ENCODE data around the gene SEMA4B. TPM values are rescaled to one million over a fixed set of nuclear protein-coding genes. Genes with fewer than 3 reads are reported as not detected.

The SEMA4B gene
- total RNA-seq, 2 donors from 2014 or later, result 26.9 to 38.4 TPM

DNA sequence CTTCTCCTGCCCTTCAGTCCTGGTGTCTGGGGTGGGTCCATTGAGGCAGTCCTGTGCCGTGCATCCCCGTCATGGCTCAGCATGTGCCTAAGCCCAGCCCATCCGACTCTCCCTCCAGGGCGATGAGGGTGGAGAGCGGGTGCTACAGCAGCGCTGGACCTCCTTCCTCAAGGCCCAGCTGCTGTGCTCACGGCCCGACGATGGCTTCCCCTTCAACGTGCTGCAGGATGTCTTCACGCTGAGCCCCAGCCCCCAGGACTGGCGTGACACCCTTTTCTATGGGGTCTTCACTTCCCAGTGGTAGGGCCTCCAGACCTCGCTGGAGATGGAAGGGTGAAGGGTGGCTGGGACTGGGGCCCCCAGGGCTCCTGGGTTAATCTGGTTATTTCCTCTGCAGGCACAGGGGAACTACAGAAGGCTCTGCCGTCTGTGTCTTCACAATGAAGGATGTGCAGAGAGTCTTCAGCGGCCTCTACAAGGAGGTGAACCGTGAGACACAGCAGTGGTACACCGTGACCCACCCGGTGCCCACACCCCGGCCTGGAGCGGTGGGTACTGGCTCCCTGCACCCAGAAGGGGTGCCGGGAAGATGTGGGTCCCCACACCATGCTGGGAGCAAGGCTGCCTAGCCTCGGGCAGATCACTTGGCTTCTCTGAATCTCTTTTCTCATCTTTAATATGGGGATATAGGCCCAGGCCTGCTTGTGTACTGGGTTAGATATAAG lies 22.5 kb downstream of the SEMA4B start:
- TF ChIP-seq, protein P1, sequence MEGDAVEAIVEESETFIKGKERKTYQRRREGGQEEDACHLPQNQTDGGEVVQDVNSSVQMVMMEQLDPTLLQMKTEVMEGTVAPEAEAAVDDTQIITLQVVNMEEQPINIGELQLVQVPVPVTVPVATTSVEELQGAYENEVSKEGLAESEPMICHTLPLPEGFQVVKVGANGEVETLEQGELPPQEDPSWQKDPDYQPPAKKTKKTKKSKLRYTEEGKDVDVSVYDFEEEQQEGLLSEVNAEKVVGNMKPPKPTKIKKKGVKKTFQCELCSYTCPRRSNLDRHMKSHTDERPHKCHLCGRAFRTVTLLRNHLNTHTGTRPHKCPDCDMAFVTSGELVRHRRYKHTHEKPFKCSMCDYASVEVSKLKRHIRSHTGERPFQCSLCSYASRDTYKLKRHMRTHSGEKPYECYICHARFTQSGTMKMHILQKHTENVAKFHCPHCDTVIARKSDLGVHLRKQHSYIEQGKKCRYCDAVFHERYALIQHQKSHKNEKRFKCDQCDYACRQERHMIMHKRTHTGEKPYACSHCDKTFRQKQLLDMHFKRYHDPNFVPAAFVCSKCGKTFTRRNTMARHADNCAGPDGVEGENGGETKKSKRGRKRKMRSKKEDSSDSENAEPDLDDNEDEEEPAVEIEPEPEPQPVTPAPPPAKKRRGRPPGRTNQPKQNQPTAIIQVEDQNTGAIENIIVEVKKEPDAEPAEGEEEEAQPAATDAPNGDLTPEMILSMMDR (IDR thresholded peaks at IDR 0.05), result no peak
- DNase-seq (ENCODE audit: low spot score), result no peak
- H3K4me1 ChIP-seq (ENCODE audit: control insufficient read depth in 1 of 2, low read depth in 2 of 2), result peaks cover 3 to 11% of the 10 kb centered on the region in 2 donors
- H3K4me3 ChIP-seq, result no peak overlapping the region
- no peaks in the 10 kb centered on the region for H3K9me3 ChIP-seq
- no peak for ATAC-seq (ENCODE audit: insufficient number of reproducible peaks, low FRiP score, low read depth)
- H3K27ac ChIP-seq, result no peak overlapping the region
- peaks cover 46% of the 10 kb centered on the region for H3K36me3 ChIP-seq
- no peaks in the 10 kb centered on the region for H3K27me3 ChIP-seq (replicated peaks; ENCODE audit: insufficient read depth)

DNA sequence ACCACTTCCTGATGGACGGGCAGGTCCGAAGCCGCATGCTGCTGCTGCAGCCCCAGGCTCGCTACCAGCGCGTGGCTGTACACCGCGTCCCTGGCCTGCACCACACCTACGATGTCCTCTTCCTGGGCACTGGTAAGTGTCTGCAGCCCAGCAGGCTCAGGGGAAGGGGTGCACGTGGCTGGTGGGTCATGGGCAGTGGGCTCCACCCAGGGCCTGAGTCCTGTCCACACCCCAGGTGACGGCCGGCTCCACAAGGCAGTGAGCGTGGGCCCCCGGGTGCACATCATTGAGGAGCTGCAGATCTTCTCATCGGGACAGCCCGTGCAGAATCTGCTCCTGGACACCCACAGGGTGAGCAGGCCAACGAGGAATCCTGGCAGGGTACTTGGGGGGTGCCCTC lies 23.9 kb downstream of the SEMA4B start:
- Histone ChIP-seq H3K4me1 (ENCODE audit: control insufficient read depth in 1 of 2, low read depth in 2 of 2) (peaks cover 3 to 13% of the 10 kb centered on the region in 2 donors), H3K9me3 (no peaks in the 10 kb centered on the region), H3K27ac (no peak overlapping the region), H3K4me3 (no peak overlapping the region), H3K36me3 (peaks cover 58% of the 10 kb centered on the region), H3K27me3 (replicated peaks; ENCODE audit: insufficient read depth) (no peaks in the 10 kb centered on the region)
- TF ChIP-seq, protein P1 (IDR thresholded peaks at IDR 0.05), result no peak
- ATAC-seq (ENCODE audit: insufficient number of reproducible peaks, low FRiP score, low read depth) (no peak), DNase-seq (ENCODE audit: low spot score) (no peak)

DNA sequence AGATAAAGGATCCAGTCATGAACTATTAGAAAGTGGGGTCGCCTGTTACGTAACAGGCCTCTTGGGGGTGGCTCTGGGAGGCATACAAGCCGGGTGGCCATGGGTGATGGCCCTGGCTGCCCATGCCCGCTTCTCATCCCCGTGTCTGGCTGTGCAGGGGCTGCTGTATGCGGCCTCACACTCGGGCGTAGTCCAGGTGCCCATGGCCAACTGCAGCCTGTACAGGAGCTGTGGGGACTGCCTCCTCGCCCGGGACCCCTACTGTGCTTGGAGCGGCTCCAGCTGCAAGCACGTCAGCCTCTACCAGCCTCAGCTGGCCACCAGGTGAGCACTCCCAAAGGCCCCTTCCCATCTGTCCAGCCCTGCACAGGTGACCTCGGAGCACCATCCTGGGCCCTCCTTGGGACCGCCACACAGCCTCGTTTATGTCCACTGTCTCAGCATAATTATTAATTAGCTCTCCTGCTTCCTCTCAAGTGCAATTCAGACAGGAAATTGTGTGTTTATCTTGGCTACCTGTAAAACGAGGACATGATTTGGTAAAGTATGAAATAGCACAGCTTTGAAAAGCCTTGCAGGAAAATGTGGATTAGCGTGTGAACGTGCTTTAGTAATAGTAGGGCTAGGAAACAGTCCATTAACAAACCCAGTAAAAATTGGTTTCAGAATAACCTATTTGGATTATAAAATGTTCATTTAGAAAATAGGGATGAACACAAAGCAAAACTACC lies 24.5 kb downstream of the SEMA4B start:
- DNase-seq (ENCODE audit: low spot score), result no peak
- TF ChIP-seq, protein P1 (IDR thresholded peaks at IDR 0.05), result no peak
- Histone ChIP-seq H3K9me3 (no peaks in the 10 kb centered on the region), H3K4me1 (ENCODE audit: control insufficient read depth in 1 of 2, low read depth in 2 of 2) (peaks cover 5 to 18% of the 10 kb centered on the region in 2 donors), H3K4me3 (no peak overlapping the region), H3K27ac (no peak overlapping the region), H3K27me3 (replicated peaks; ENCODE audit: insufficient read depth) (no peaks in the 10 kb centered on the region), H3K36me3 (peaks cover 61% of the 10 kb centered on the region)
- ATAC-seq (ENCODE audit: insufficient number of reproducible peaks, low FRiP score, low read depth), result no peak

DNA sequence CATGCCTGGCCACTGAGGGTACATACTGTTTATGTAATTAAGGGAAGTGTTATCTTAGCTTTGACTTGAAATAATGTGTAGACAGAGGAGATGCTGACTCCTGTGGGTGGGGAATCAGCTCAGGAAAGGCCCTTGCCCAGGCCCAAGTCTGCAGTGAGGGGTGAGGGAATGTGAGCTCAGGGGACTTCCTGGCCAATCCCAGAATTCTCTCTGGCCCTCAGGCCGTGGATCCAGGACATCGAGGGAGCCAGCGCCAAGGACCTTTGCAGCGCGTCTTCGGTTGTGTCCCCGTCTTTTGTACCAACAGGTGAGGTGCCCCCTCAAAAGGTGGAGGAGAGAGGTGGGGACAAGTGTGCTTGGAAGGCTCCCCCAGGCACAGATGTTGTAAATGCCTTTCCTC lies 26.2 kb downstream of the SEMA4B start:
- TF ChIP-seq, protein P1 (IDR thresholded peaks at IDR 0.05), result no peak
- H3K9me3 ChIP-seq, result no peaks in the 10 kb centered on the region
- H3K27me3 ChIP-seq (replicated peaks; ENCODE audit: insufficient read depth), result no peaks in the 10 kb centered on the region
- peaks cover 14 to 24% of the 10 kb centered on the region in 2 donors for H3K4me1 ChIP-seq (ENCODE audit: control insufficient read depth in 1 of 2, low read depth in 2 of 2)
- no peak overlapping the region for H3K27ac ChIP-seq
- ATAC-seq (ENCODE audit: insufficient number of reproducible peaks, low FRiP score, low read depth), result no peak
- peaks cover 62% of the 10 kb centered on the region for H3K36me3 ChIP-seq
- no peak for DNase-seq (ENCODE audit: low spot score)
- no peak overlapping the region for H3K4me3 ChIP-seq

All from thoracic aorta (tissue), 2 donors.